ENCODE results near the gene WWOX.

WWOX gene

DNA sequence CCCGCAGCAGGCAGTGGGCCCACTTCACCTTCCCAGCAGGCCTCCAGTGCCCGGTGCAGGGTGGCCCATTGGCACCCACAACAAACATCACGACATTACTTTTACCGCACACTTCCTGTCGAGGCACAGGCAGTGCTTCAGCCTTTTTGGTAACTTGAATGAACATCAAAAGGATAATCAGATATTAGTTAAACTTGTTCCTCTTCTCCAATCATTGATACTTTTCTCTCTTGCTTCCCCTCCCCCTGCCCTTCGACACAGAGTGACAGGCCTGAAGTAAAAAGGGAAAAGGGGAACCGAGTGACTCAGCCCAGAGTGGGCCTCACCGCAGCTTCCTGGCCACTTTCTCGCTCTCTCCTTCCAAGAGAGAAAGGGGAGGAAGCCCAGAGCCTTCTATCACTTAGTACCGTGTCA, 994.1 kb downstream of the WWOX start:
- DNase-seq = no peak

DNA sequence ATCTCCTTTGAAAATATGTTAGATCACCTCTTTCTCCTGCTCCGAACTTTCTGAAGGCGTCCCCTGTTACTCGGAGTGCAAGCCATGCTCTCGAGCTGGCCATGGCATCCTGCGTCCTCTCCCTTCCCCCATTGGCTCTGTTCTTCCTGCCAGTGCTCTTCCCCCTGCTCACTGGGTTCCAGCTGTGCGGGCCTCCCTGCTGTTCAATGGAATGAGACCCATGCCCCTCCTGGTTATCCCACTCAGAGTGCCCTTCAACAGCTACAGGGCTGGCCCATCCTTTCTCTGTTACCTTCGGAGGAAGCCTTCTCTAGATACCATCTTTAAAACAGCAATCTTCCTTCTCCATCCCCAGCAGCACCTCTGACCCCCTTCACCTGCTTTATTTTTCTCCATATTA, 996.8 kb downstream of the WWOX start:
- no peak for DNase-seq

DNA sequence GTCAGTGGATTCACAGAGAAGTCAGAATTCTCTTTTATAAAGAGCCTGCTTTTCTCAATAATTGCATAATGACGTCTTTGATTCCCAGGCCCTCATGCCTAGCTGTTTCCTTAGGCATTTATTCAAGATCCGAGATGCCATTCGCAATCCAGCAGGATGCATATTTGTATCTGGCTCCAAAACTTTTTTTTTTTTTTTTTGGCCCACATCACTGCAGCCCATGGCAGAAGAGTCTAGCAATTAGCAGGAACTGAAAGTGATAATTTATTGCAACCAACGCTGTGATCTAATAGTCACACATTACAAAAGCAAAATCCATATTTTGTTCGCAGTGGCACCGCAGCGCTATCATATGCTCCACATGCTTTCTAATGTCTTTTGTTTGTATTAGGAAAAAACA, 997.7 kb downstream of the WWOX start:
- DNase-seq = no peak

DNA sequence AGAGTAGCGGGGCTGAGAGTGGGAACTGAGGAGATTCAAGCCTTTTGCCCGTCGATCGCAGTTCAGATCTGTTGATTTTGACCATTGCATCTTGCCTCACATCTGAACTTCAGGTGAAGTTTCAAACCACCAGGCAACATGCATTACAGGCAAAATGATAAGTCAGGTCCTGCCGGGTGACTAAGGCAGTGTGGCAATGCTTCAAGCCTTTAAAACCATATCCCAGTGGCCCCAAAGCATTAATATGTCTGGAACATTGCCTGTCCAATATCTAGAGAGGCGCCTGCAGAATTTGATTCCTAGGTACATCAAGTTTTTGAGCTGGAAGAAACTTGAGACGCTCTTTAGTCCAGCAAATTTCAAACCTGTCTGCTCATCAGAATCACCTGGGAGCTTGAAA, 998.3 kb downstream of the WWOX start:
- no peak for DNase-seq

DNA sequence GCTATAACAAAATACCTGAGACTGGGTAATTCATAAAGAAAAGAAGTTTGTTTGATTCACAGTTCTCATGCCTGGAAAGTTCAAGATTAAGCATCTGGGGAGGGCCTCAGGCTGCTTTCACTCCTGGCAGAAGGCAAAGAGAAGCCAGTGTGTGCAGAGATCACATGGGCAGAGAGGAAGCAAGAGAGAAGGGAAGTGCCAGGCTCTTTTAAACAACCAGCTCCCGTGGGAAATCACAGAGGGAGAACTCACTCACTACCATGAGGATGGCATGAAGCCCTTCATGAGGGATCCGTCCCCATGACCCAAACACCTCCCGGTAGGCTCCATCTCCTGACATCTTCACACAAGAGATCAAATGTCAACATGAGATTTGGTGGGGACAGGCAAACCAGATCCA, 999.5 kb downstream of the WWOX start:
- DNase-seq = no peak

DNA sequence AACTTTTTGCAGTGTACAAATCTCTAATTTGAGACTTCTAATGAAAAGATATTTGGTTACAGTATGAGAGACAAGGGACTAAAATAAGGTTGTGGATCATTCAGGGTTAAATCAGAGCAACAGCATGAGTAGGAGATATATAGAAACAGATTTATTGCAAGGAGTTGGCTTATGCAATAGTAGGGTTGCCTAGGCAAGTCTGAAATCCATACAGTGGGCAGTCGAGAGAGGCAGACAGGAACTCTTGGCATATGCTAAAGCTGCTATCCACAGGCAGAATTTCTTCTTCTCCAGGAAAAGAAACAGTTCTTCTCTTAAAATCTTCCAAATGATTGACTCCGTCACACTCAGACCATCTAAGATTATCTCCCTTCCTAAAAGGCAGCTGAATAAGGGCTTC, 1000.3 kb downstream of the WWOX start:
- DNase-seq = peak; percentile 9

DNA sequence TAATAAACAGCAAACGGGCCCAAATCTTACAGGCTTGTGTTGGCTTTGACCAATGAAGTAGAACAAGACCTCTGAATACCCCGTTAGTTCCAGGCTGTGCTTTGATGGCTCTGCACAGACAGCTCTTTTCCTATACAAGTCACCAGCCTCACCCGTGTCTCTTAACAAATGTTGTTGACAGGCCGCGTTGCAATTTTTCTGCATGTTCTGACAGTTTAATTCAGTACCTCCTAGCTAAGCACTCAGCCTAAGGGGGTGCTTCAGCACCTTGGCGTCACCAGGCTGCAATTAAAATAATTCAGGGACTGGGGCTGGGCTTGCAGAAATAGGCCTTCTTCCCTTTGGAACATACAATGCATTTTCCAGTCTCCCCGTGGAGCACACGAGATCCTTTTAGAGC, 1001.0 kb downstream of the WWOX start:
- DNase-seq = peak; percentile 43

DNA sequence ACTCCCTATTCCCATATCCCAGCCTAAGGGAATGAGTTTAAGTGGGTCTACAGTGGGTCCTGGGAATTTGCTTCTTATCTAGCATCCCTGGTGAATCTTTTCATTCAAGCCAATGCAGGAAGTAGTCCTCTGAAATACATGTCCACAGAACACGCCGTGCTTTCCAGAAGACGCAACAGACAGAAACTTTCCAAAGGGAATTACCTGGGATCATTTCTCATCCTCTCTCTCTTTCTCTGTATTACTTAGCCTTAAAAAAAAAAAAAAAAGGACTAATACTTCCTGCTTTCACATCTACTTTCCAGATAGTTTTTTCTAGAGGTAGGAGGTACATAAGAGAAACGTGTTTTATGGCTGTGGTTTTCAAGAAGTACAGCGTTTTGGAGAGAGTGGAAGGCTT, 1002.0 kb downstream of the WWOX start:
- DNase-seq = peak; percentile 60

DNA sequence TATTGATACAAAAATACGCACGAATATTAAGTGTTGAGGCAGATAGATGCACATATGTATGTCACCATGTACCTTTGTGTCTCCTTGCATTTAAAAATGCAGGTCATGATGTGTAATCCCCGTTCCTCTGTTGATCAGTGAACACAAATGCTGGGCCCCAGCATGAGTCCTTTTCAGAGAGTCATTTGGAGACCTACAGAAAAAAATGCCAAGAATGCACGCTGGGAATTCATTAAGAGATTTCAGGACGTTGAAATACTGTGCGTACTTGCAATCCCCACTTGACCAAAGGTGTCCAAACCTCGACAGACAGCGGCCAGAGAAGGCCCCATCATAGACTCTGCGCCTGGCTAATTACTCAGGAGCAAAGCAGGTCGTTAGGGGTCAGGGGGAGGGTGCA, 1005.1 kb downstream of the WWOX start:
- no peak for DNase-seq

DNA sequence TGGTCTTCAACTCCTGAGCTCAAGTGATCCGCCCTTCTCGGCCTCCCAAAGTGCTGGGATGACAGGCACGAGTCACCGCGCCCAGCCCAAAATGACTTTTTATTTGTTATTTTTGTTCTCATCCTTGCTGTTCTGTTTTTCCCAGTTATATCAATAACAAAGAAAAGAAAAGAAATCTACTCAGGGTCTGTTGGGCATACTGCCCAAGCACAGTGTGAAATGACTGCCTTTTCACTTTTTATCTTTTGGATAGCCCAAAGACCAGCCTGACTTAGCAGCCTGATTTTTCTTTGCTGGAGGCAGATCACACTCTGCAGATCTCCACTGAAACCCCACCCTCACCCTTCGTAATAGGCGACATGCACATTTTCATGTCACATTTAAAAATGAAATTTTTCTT, 1007.8 kb downstream of the WWOX start:
- no peak for DNase-seq

DNA sequence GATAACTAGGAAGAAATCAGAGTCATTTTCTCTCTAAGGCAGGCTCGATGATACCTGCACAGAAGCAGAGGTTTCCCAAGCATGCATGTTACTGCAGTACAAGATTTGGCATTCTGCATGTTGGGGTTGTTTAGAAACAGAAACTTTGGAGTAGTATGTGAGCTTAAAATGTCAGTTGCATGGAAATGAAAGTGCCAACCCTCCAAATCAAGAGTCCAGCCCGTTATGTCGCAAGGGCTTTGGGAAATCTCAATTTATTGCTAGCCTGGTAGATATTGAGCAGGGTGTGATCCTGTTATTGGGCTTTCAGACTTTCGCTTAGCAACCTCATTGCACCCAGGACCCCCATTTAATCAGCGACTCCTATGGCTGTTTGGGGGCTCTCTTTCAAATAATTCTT, 1010.3 kb downstream of the WWOX start:
- DNase-seq = no peak

DNA sequence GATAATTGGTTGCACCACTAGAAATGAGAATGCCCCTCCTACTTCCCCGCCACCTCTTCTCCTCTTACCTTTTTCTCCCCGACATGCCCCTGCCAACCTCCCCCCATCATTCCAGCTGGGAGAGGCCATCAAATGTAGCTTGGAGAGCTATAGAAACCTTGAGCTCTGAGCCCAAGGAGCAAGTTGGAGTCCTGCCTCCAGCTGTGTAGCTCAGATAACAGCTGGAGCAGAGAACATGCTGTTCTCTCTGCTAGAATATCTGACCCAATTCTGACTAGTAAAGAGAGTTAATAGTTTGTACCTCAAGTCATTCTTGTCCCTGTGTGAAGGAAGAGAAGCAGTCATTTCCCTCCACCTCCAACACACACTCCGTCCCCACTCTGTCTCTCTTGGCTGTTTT, 1010.8 kb downstream of the WWOX start:
- DNase-seq = no peak

DNA sequence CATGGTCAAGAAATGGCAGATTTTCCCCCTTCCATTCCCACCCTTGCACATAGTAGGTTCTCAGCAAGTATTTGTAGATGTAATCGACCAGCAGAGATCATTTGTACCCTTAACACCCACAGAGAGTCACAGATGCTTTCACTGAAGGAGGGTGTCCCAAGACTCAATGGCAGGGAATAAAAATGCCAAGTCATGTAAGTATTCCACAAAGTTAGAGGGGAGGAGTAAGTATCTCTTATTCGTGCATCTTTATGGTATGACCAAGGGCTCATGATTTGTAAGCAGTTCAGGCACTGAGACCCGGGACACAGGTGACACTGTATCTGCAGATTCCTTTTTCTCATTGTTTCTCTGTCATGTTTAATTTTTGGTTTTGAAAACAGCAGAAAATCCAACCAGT, 1011.5 kb downstream of the WWOX start:
- DNase-seq = no peak

DNA sequence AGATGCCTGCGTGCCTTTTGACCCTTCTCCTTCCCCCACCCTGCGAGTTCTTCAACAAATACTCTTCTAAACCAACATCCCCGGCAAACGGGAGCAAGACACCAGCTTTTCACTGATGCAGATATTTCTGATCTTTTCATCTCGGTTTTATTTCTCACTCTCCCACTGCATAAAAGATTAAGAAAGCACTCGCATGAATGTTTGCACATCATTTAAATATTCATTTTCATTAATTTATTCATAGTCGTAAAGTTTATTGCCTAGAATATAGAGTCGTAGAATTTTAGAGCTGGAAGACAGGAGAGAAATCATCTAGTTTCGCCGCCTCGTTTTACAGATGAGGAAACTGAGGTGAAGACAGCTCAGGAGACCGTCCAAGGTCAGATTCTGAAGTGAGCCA, 1013.0 kb downstream of the WWOX start:
- DNase-seq = no peak

DNA sequence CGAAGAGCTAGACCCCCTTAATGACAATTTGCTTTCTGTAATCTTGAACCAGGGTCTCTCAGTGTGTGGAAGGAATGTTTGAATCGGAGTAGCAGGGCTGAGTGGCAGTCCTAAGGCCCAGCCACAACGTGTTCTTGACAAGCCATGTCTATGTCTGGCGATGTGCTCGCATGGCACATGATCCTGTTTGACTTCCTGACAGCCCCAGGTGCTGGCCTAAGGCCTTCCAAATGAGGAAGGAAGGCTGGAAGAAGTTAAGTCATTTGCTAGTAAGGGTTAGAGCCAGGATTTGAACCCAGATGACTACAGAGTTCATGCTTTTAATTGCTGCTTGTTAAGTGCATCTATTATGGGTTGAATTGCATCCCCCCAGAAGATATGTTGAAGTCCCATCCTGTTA, 1014.4 kb downstream of the WWOX start:
- no peak for DNase-seq

DNA sequence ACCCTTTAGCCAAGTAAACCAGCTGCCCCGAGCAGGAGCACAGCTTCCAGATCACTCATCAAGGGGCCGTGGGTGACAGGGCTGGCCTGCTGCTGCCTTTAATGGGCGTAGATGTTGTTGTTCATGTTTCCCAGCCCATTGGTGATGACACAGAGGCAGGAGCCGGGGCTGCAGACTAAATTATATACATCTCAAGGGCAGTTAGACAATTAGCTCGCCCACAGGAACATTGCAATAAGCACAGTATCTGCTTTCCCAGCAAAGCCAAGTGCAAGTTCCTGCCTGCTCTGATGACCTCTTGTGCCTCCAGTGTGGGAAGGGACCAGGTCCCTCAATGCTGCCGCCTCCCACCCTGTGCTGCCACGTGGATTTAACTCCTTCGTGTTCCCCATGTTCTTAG, 1015.3 kb downstream of the WWOX start:
- no peak for DNase-seq

DNA sequence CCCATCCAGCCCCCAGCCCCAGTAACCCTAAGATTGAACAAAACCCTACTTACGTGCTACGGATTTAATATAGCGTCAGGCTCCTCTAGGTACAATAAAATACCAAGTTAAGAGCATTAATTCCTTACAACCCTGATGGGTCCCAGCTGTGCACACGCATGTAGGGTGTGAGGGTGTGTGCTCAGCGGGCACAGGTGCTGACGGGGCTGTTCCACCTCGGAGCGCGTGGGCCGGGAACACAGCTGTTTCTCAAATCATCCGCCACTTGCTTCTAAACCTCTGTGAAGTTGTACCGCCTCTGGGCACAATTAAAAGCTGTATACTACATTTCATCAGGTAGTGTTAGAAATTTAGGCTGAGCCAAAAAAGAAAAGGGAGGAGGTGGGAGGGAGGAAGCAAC, 1022.5 kb downstream of the WWOX start:
- DNase-seq = no peak

DNA sequence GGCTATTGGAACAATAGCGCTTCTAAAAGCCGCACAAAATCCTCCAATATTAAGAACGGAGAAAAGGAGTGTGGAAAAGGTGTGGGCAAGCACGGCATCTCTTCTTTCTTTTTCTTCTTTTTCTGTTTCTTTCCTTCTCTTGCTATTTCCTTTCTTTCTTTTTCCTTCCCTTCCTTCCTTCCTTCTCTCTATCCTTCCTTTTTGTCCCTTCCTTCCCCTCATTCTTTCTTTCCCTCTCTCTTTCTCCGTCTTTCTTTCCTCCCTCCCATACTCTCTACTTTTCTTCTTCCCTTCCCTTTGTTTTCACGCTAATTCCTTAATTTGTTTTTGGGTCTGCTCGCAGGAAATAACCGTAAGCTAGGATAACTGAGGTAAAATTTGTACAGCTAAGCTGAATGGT, 1022.9 kb downstream of the WWOX start:
- no peak for DNase-seq

DNA sequence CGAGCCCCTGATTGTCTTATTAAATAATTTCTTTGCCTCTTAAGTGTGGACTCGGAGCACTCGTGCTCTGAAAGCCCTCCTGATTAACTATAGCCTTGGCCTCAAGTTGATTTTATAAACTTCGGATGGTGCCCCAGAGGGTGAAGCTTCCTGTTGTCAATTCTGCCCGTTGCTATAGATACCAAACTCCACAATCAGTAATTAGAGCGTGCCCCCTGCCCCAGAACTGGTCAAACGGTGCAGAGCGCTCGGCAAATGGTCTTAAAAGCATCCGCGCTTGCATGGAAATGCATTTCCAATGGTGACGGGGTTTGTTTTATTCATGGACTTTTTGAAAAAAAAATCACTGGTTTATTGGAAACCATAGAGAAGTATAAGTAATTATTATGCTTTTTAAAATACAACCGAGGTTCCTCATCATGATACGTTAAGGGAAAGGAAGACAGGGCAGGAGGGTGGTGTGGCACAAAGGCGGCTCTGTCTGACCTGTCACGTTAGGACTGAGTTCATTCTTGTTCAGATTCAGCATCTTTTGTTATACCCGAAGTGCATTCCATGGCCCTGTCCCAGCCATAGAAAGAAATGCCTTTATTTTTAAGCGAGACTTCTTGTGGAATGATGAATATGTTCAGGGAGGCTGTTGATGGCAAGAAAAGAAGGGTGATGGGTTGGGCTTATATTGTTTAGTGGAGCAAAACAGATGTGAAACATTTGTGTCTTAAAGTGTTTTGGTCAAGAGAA, 1024.7 kb downstream of the WWOX start:
- DNase-seq = no peak

DNA sequence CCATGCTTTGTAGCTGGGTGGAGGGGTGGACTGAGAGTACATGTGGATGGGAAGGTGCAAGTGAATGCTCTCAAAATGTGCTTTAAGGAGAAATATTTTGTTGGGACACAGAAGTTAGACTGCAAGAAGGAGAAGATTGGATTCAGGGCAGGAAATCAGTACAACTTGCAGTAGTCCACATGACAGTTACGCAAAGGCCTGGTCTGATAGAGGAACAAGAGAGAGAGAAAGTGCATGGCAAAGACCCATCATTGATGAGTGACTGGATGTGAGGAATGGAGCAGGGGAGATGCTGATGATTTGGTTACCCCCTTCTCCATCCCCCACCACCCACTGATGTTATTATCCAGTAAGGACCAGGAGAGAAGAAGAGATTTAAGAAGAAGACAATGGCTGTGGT, 1028.3 kb downstream of the WWOX start:
- DNase-seq = no peak

DNA sequence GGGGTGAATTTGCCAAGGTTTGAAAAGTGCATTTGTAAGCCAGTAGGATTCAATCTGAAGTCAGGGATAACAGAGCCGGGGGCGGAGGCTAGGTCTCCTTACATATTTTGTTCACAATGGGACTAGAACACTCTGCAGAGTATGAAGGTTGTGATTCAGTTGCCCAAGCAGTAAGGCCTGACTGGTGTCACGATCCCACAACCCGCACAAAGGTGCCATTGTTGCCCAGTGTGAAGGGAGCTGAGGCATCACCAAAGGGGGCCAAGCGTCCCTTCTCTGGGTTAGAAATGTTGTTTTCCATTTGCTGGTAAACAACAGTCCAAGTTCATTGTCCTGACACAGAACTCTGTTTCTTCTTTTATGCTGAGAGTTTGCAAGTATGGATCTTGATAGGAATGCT, 1029.3 kb downstream of the WWOX start:
- DNase-seq = no peak

DNA sequence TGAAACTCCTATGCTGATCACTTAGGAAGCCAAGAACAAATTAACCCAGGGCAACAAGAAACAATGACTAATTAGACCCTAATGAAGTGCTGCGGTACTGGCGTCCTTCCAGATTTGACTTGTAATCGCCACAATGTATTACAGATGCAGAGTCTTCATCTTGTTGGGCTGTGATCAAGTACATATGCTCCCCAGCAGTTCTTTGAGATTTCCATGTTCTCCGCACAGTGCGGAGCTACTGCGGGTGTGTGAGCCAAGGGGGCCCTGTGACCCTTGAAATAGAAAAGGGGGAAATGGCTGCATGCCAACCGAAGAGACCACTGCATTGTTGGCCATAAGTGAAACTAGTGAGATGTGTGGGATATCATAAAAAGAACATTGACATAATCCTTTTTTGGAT, 1031.2 kb downstream of the WWOX start:
- no peak for DNase-seq

DNA sequence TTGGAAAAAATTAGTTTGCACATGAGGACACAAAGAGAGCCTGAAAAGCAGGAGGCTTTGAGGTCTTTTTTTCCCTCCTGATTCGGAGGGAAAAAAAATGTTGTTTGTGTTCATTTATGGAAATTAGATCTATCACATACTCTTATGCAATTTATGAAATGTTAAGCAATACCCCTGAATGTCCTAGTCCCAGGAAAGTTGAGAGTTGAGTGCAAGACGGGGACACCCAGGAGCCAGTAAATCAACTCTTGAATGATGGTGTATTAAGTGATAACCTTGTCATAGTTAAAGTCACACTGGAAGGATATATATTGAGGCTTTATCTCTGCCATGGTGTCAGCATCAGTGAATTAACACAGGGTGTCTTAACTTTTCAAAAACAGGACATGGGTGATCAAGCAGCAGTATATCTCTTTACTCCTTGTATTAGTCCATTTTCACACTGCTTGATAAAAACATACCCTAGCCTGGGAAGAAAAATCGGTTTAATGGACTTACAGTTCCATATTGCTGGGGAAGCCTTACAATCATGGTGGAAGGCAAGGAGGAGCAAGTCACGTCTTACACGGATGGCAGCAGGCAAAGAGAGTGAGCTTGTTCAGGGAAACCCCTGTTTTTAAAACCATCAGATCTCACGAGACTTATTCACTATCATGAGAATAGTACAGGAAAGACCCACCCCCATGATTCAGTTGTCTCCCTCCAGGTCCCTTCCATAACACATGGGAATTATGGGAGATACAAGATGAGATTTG, 1032.0 kb downstream of the WWOX start:
- no peak for DNase-seq

DNA sequence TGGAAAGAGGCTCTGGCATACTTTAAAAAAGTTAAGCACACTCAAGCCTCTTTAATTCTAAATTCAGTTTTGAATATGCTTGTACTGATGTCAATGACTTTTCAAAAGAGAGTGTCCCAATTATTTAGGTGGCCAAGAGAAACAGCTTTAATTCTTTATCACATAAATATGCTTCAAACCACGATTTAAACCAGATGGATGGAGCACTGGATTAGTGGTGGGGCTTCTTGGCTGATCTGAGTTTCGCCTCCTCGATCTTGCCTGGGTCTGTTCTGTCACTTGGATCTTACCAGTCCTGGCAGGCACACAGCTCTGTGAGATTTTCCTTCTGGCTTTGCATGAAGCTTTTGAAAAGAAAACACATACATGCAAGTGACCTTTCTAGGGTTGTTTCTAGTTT, 1033.2 kb downstream of the WWOX start:
- no peak for DNase-seq

DNA sequence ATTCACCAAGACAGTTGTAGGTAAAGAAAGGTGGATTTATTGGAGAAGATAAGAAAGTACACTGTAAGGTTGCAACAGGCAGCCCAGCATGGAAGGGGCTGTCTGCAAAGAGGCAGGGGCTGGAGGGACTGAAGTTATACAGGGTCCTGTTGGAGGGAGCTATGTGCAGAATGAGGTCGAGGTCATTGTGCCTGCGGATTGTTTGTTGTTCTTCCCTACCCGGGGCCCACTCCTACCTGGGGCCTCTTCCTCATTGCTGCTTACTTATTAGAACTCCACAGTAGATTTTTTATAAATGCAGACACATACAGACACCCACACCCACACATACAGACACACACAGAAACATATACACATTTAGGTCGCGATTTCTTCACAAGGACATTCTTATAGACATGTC, 1034.8 kb downstream of the WWOX start:
- DNase-seq = no peak

All from DMS79 treated with DMSO at 0.1 percent for 48 hours (cell line).